ENCODE results near the gene DHRSX. TPM values are rescaled to one million over a fixed set of nuclear protein-coding genes. Genes with fewer than 3 reads are reported as not detected.
"Not testable (repeated sequence)": the region's sequence is repeated elsewhere in the genome, so short reads cannot be mapped to it uniquely, and the experiment has no call there.

DHRSX gene
- total RNA-seq, 4 donors from 2014 or later, result 19.9 to 36.5 (median 24.2) TPM

GRCh38 chrX:2242980-2243379, 257.8 kb downstream of the DHRSX start:
- no peaks in the 10 kb centered on the region for H3K27me3 ChIP-seq
- TF ChIP-seq POLR2A (IDR thresholded peaks at IDR 0.05), result no peak
- TF ChIP-seq CTCF (IDR thresholded peaks at IDR 0.05), result no peak
- no peaks in the 10 kb centered on the region for H3K9me3 ChIP-seq
- intact Hi-C loops (cut with DNase I), result no loop called here
- no peaks in the 10 kb centered on the region for H3K36me3 ChIP-seq
- H3K27ac ChIP-seq, result no peak overlapping the region
- H3K4me3 ChIP-seq (replicated peaks in 1 of 3), result no peak overlapping the region
- H3K4me1 ChIP-seq, result no peaks in the 10 kb centered on the region
- no peak for DNase-seq
- 94 to 97% methylated on average over 21 to 22 of the region's 22 CpGs for WGBS, 2 donors

GRCh38 chrX:2242326-2242725, 258.4 kb downstream of the DHRSX start:
- intact Hi-C loops (cut with DNase I), result no loop called here
- H3K27ac ChIP-seq, result no peak overlapping the region
- no peaks in the 10 kb centered on the region for H3K4me1 ChIP-seq
- no peak overlapping the region for H3K4me3 ChIP-seq (replicated peaks in 1 of 3)
- no peaks in the 10 kb centered on the region for H3K9me3 ChIP-seq
- H3K27me3 ChIP-seq, result no peaks in the 10 kb centered on the region
- TF ChIP-seq CTCF (IDR thresholded peaks at IDR 0.05) (no peak), POLR2A (IDR thresholded peaks at IDR 0.05) (no peak)
- no peak for DNase-seq
- no peaks in the 10 kb centered on the region for H3K36me3 ChIP-seq
- WGBS, 2 donors, result 95 to 96% methylated on average over 16 of the region's 16 CpGs

- H3K27ac ChIP-seq; H3K4me1 ChIP-seq; H3K4me3 ChIP-seq (replicated peaks in 1 of 3); intact Hi-C loops (cut with DNase I); H3K9me3 ChIP-seq; H3K27me3 ChIP-seq; H3K36me3 ChIP-seq; DNase-seq: not testable (repeated sequence)
- 87 to 90% methylated on average over 13 of the region's 13 CpGs for WGBS, 2 donors
These were observed 259.3 kb downstream of the DHRSX start for GRCh38 chrX:2241496-2241895.

- H3K4me1 ChIP-seq; H3K27me3 ChIP-seq; H3K27ac ChIP-seq; intact Hi-C loops (cut with DNase I); H3K9me3 ChIP-seq; H3K4me3 ChIP-seq (replicated peaks in 1 of 3); H3K36me3 ChIP-seq; DNase-seq: not testable (repeated sequence)
- 86 to 95% methylated on average over 12 of the region's 12 CpGs for WGBS, 2 donors
These were observed 260.0 kb downstream of the DHRSX start for GRCh38 chrX:2240761-2241160.

- no peaks in the 10 kb centered on the region for H3K9me3 ChIP-seq
- no peak for TF ChIP-seq POLR2A (IDR thresholded peaks at IDR 0.05)
- no peaks in the 10 kb centered on the region for H3K27me3 ChIP-seq
- intact Hi-C loops (cut with DNase I), result no loop called here
- no peak overlapping the region for H3K27ac ChIP-seq
- WGBS, 2 donors, result 93 to 94% methylated on average over 9 of the region's 9 CpGs
- no peaks in the 10 kb centered on the region for H3K36me3 ChIP-seq
- H3K4me3 ChIP-seq (replicated peaks in 1 of 3), result no peak overlapping the region
- H3K4me1 ChIP-seq, result no peaks in the 10 kb centered on the region
- DNase-seq, result no peak
These were observed 262.8 kb downstream of the DHRSX start for GRCh38 chrX:2237976-2238375.

GRCh38 chrX:2231570-2232192, 269.1 kb downstream of the DHRSX start:
- H3K36me3 ChIP-seq, result no peaks in the 10 kb centered on the region
- H3K9me3 ChIP-seq, result no peaks in the 10 kb centered on the region
- 93 to 94% methylated on average over 2 of the region's 2 CpGs for WGBS, 2 donors
- no peaks in the 10 kb centered on the region for H3K4me1 ChIP-seq
- no peak for TF ChIP-seq CTCF (IDR thresholded peaks at IDR 0.05)
- no peak for TF ChIP-seq POLR2A (IDR thresholded peaks at IDR 0.05)
- H3K27ac ChIP-seq, result no peak overlapping the region
- H3K4me3 ChIP-seq (replicated peaks in 1 of 3), result no peak overlapping the region
- DNase-seq, result no peak
- intact Hi-C loops (cut with DNase I), result no loop called here
- H3K27me3 ChIP-seq, result no peaks in the 10 kb centered on the region

- Histone ChIP-seq H3K27me3 (no peaks in the 10 kb centered on the region), H3K9me3 (no peaks in the 10 kb centered on the region), H3K4me1 (no peaks in the 10 kb centered on the region), H3K36me3 (no peaks in the 10 kb centered on the region), H3K4me3 (replicated peaks in 1 of 3) (no peak overlapping the region), H3K27ac (no peak overlapping the region)
- no peak for DNase-seq
- TF ChIP-seq POLR2A (IDR thresholded peaks at IDR 0.05) (no peak), CTCF (IDR thresholded peaks at IDR 0.05) (no peak)
- 94 to 97% methylated on average over 4 of the region's 4 CpGs for WGBS, 2 donors
- intact Hi-C loops (cut with DNase I), result no loop called here
These were observed 270.3 kb downstream of the DHRSX start for GRCh38 chrX:2230457-2230856.

Measured in thyroid gland (tissue), 4 donors.